ENCODE measurements around the gene CAMKMT.

The CAMKMT gene

DNA sequence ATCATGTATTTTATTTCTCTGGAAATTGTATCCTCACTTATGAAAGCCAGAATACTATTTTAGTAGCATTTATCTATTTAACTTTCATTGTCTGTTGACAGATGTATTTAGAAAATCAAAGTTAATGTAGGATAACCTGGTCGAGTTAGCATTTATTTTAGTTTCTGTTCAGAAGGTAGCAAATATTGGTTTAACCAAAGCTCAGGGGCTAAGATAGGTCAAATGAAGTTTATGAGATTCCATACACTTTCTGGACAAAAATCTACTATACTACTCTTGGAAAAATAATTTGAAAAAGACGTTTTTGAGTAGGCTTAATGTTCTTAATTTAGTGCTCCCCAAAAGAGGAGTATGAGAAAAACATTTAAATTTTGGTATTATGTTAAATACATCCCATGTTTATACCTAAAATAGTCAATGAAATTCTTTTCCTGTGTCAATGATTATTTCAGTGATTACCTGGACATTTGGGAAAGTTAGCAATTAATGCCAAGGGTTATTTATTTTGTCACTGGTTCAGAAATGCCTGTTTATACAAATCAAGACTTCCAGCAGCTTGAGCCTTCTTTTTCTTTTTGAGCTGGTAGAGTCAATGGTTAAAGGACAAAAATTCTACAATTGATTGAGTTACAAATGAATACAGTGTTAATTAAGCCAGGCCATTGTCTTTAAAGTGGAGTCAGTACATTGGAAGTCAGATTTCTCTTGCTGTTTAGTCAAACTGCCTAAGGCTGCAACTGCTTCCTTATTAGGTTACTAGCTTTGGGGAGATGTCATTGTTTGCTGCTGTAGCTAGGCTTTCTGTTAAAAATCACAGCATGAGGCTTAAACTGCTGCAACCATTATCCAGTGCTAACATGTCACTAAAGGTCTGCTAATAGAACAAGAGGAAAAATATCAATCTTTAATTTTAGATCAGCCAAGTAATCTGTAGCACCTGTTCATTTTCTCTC is 182.3 kb downstream of the CAMKMT start:
- Histone ChIP-seq H3K27ac (no peak overlapping the region), H3K4me3 (no peak overlapping the region)

GRCh38 chr2:44545005-44545404 is 183.3 kb downstream of the CAMKMT start:
- H3K27ac ChIP-seq = no peak overlapping the region

GRCh38 chr2:44546459-44547127 is 184.8 kb downstream of the CAMKMT start:
- H3K4me3 ChIP-seq = no peak overlapping the region

More at GRCh38 chr2:44545005-44545404, 183.3 kb downstream of the CAMKMT start:
- no peak overlapping the region for H3K4me3 ChIP-seq

DNA sequence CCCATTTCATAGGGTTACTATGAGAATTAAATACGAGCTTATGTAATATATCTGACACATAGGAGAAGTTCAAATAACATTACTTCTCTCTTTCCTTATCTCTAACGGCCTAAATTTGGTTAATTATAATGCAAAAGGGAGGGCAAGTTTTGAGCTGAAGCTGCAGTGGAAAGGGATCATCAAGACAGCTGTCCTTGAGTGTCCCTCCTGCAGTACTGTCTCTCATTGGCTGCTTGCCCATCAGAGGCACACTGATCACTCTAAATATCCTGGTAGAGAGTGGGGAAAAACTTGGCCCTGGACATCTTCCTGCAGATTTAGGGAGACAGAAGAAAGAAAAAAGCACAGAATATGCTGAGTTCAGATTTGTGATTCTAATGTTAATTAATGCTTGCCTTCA is 186.0 kb downstream of the CAMKMT start:
- no peak overlapping the region for H3K4me3 ChIP-seq
- H3K27ac ChIP-seq = no peak overlapping the region

More at GRCh38 chr2:44546459-44547127, 184.8 kb downstream of the CAMKMT start:
- no peak overlapping the region for H3K27ac ChIP-seq

GRCh38 chr2:44548221-44549098 is 186.7 kb downstream of the CAMKMT start:
- Histone ChIP-seq H3K4me3 (no peak overlapping the region), H3K27ac (no peak overlapping the region)

DNA sequence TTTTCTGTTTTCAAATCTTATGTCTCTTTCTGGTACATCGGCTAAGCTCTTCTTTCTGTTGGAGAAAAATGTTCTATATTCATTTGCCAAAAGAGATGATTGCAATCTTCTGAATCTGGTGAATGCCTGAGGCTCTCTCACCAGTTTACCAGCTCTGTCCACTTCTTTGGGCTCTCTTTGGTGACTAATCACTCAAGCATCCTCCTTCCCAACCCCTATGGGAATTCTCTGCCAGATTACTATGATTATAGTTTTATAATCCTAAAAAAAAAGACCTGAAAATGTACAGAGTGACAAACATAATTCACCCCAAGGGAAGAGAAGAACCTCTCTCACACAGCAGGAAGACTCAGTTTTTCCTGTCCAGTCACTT is 187.3 kb downstream of the CAMKMT start:
- Histone ChIP-seq H3K4me3 (no peak overlapping the region), H3K27ac (no peak overlapping the region)

GRCh38 chr2:44549856-44550255 is 188.1 kb downstream of the CAMKMT start:
- Histone ChIP-seq H3K27ac (no peak overlapping the region), H3K4me3 (no peak overlapping the region)

GRCh38 chr2:44550561-44550960 is 188.8 kb downstream of the CAMKMT start:
- H3K4me3 ChIP-seq = no peak overlapping the region

DNA sequence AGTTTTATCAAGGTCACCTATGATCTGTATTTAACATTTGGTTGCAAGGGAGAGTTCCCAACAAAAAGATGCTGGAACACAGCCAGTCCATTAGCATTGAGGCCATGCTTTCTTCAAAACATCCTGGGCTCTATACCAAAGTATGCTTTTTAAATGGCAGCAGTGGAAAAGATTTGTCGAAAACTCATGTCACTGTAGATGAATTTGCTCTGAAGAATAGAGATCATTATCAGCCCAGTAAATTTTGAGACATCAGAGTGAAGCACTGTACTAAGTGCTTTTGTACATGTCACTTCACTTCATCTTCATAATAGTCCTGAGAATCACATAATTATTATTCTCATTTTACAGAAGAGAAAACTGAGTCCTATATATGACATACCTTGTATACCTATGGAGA is 189.8 kb downstream of the CAMKMT start:
- Histone ChIP-seq H3K4me3 (no peak overlapping the region), H3K27ac (no peak overlapping the region)

More at GRCh38 chr2:44550561-44550960, 188.8 kb downstream of the CAMKMT start:
- no peak overlapping the region for H3K27ac ChIP-seq

DNA sequence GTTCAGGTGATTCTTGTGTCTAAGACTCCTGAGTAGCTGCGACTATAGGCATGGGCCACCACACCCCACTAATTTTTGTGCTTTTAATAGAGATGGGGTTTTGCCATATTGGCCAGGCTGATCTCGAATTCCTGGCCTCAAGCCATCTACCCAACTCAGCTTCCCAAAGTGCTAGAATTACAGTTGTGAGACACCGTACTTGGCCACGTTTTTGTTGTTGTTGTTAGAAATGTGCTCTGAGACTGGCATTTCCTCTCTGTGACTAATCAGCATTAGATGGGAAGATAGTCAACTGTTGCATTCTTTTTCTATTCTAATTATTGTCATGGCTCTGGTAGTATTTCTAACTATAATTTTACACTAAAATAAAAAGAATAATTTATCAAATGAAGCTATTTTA is 191.7 kb downstream of the CAMKMT start:
- Histone ChIP-seq H3K4me3 (no peak overlapping the region), H3K27ac (no peak overlapping the region)

GRCh38 chr2:44555700-44556099 is 194.0 kb downstream of the CAMKMT start:
- Histone ChIP-seq H3K27ac (no peak overlapping the region), H3K4me3 (no peak overlapping the region)

DNA sequence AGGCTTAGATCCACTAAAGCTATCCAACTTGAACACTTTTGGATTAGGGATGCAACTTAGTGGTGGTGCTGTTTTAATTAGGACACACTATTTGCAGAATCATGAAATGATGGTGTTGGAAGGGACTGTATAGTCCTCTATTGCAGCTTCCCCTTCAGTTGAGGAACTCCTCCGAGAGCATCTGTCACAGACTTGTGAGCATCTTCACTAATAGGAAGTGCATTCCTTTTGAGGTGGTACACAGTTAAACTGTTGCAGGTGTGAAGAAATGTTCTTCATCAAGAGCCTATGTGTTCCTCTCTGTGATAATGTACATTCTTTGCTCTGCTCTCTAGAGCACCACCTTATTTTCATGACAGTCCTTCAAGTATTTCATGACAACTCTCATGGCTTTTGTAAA is 197.4 kb downstream of the CAMKMT start:
- Histone ChIP-seq H3K27ac (no peak overlapping the region), H3K4me3 (no peak overlapping the region)

DNA sequence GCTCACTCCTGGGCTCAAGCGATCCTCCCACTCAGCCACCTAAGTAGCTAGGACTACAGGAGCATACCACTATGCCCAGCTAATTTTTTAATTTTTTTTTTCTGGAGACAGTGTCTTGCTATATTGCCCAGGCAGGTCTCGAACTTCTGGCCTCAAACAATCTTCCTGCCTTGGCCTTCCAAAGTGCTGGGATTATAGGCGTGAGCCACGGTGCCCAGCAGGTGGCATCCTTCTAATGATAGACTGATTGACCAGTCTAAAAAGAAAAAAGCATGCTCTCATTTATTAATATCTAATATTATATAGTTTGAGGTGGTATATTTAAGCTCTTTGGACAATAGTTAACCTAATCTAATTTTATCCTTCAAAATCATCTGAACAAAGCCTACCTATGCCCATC is 198.6 kb downstream of the CAMKMT start:
- H3K27ac ChIP-seq = no peak overlapping the region
- no peak overlapping the region for H3K4me3 ChIP-seq

DNA sequence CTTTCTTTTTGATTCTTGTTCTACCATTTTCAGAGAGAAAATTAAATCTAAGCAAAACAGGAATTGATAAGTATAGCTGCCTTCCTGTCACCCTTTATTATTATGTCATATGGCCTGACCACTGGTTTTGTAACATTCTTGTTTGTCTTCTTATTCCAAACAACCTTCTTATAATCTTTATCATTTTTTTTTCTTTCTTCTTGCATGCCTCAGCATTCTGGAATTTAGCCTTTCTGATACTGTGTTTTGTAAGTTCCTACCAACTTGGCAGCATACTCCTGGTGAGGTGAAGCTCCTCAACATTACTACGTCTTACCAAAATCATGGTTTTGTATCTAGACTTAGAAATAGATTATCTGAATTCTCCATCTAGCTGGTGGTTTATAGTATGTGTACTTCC is 199.2 kb downstream of the CAMKMT start:
- no peak overlapping the region for H3K27ac ChIP-seq
- H3K4me3 ChIP-seq = no peak overlapping the region

GRCh38 chr2:44562737-44563136 is 201.0 kb downstream of the CAMKMT start:
- Histone ChIP-seq H3K27ac (no peak overlapping the region), H3K4me3 (no peak overlapping the region)

DNA sequence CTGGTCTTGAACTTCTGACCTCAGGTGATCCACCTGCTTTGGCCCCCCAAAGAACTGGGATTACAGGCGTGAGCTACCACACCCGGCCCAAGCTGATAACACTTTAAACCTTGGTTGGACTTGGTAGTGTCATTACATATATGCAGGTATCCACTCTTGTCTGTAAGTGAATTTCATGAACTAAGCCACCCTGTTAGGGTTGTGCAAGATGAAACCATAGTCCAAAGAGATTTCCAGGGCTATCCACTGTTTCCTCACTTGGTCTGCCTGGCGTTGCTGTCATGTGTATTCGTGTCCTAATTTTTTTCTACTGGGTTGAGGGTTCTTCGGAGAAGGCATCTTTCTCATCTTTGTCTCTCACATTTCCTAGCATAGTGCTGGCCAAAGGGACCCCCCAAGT is 203.0 kb downstream of the CAMKMT start:
- no peak overlapping the region for H3K27ac ChIP-seq
- no peak overlapping the region for H3K4me3 ChIP-seq

DNA sequence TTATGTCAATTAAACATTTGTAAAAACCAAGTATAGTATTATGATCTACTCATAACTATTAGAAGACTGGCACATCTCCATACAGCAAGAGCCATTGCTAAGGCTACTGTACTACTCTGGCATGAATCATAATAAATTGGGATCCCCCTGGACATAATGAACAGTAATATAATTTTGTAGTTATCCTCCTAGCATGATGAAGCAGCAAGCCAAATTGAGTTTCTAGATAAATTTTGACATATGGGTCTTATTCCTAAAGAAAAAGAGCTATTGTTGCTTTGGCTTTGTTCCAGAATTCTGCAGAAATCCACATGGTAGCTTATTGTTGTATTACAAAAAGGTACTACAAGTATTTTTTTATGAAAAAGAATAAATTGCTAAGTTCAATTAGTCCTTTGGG is 204.3 kb downstream of the CAMKMT start:
- H3K27ac ChIP-seq = no peak overlapping the region

GRCh38 chr2:44569491-44569890 is 207.7 kb downstream of the CAMKMT start:
- no peak overlapping the region for H3K4me3 ChIP-seq

More for the DNA sequence above, 204.3 kb downstream of the CAMKMT start:
- H3K4me3 ChIP-seq = no peak overlapping the region

DNA sequence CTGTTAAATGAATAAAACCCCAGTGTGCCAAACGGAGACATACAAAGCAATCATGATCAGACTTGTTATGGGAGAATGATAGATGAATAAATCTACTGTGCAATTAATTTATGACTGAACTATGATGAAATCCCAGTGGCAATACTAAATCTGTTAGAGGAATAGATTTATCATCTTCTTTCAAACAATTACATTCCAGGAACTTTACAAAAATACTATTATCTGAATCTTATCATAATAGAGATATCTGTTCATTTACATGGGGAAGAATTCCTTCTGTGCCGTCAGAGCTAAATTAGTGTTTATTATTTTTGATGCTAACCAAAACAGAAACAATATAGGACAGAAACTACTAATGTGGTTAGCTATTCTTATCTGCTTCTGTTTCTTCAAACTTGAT is 208.5 kb downstream of the CAMKMT start:
- Histone ChIP-seq H3K27ac (no peak overlapping the region), H3K4me3 (no peak overlapping the region)

More at GRCh38 chr2:44569491-44569890, 207.7 kb downstream of the CAMKMT start:
- no peak overlapping the region for H3K27ac ChIP-seq

GRCh38 chr2:44570777-44571176 is 209.0 kb downstream of the CAMKMT start:
- no peak overlapping the region for H3K27ac ChIP-seq
- no peak overlapping the region for H3K4me3 ChIP-seq
